ENCODE results near the gene GRAMD1B.

GRAMD1B gene

GRCh38 chr11:123409456-123410217, 20.4 kb upstream of the GRAMD1B start:
- no peak for DNase-seq

GRCh38 chr11:123410218-123410549, 19.9 kb upstream of the GRAMD1B start:
- no peak for DNase-seq

GRCh38 chr11:123413636-123414035, 16.4 kb upstream of the GRAMD1B start:
- DNase-seq, result no peak

GRCh38 chr11:123416566-123416965, 13.5 kb upstream of the GRAMD1B start:
- no peak for DNase-seq

- DNase-seq, result no peak
These were observed 11.5 kb upstream of the GRAMD1B start for GRCh38 chr11:123418351-123419114.

GRCh38 chr11:123419731-123420452, 10.2 kb upstream of the GRAMD1B start:
- no peak for DNase-seq

GRCh38 chr11:123421589-123421988, 8.5 kb upstream of the GRAMD1B start:
- DNase-seq, result no peak

GRCh38 chr11:123425367-123425766, 4.7 kb upstream of the GRAMD1B start:
- DNase-seq, result no peak

- DNase-seq, result no peak
These were observed 3.3 kb upstream of the GRAMD1B start for GRCh38 chr11:123426789-123427188.

GRCh38 chr11:123427405-123427804, 2.7 kb upstream of the GRAMD1B start:
- no peak for DNase-seq

GRCh38 chr11:123428116-123428715, 1.9 kb upstream of the GRAMD1B start:
- no peak for DNase-seq

GRCh38 chr11:123429336-123429735, 733 bp upstream of the GRAMD1B start:
- no peak for DNase-seq

- DNase-seq, result peak; percentile 6
These were observed 840 bp downstream of the GRAMD1B start for GRCh38 chr11:123430721-123431497.

- no peak for DNase-seq
These were observed 1.6 kb downstream of the GRAMD1B start for GRCh38 chr11:123431619-123432018.

- DNase-seq, result no peak
These were observed 4.2 kb downstream of the GRAMD1B start for GRCh38 chr11:123434262-123434661.

- no peak for DNase-seq
These were observed 4.8 kb downstream of the GRAMD1B start for GRCh38 chr11:123434911-123435310.

GRCh38 chr11:123437236-123437979, 7.3 kb downstream of the GRAMD1B start:
- DNase-seq, result no peak

- no peak for DNase-seq
These were observed 8.1 kb downstream of the GRAMD1B start for GRCh38 chr11:123438131-123438627.

- DNase-seq, result no peak
These were observed 9.5 kb downstream of the GRAMD1B start for GRCh38 chr11:123439616-123440015.

GRCh38 chr11:123441161-123441560, 11.1 kb downstream of the GRAMD1B start:
- DNase-seq, result no peak

- no peak for DNase-seq
These were observed 14.0 kb downstream of the GRAMD1B start for GRCh38 chr11:123443851-123444623.

Measured in effector CD8-positive, alpha-beta T cell (primary cell).